ENCODE data around the gene BTBD8. TPM values are rescaled to one million over a fixed set of nuclear protein-coding genes. Genes with fewer than 3 reads are reported as not detected.

BTBD8 gene
- total RNA-seq, 4 donors from 2014 or later = 0.90 to 5.7 (median 3.4) TPM

- in situ Hi-C loops (cut with MboI; ENCODE audit: low sequenced_read_pairs in 4 of 4) = no loop called here
- ATAC-seq (no peak), DNase-seq (no peak)
- H3K36me3 ChIP-seq = no peaks in the 10 kb centered on the region
- H3K27ac ChIP-seq = no peak overlapping the region
- H3K9me3 ChIP-seq = no peaks in the 10 kb centered on the region
- H3K4me1 ChIP-seq = no peaks in the 10 kb centered on the region
- intact Hi-C loops (cut with DNase I; ENCODE audit: low total_unique reads) = no loop called here
- no peak overlapping the region for H3K4me3 ChIP-seq
- TF ChIP-seq CTCF (IDR thresholded peaks at IDR 0.05 in 4 of 5, conservative IDR thresholded peaks at IDR 0.05 in 1 of 5) = no peak
- TF ChIP-seq POLR2A (IDR thresholded peaks at IDR 0.05) = no peak
- no peaks in the 10 kb centered on the region for H3K27me3 ChIP-seq
Observed at GRCh38 chr1:92186081-92186480, 105.9 kb downstream of the BTBD8 start.

GRCh38 chr1:92188436-92189255, 108.5 kb downstream of the BTBD8 start:
- intact Hi-C loops (cut with DNase I; ENCODE audit: low total_unique reads) (no loop called here), in situ Hi-C loops (cut with MboI; ENCODE audit: low sequenced_read_pairs in 4 of 4) (no loop called here)
- H3K9me3 ChIP-seq = no peaks in the 10 kb centered on the region
- no peak for TF ChIP-seq POLR2A (IDR thresholded peaks at IDR 0.05)
- TF ChIP-seq CTCF (IDR thresholded peaks at IDR 0.05 in 4 of 5, conservative IDR thresholded peaks at IDR 0.05 in 1 of 5) = no peak
- no peaks in the 10 kb centered on the region for H3K4me1 ChIP-seq
- H3K27me3 ChIP-seq = no peaks in the 10 kb centered on the region
- DNase-seq = no peak
- H3K4me3 ChIP-seq = no peak overlapping the region
- H3K27ac ChIP-seq = no peak overlapping the region
- H3K36me3 ChIP-seq = no peaks in the 10 kb centered on the region
- no peak for ATAC-seq

- DNase-seq (no peak), ATAC-seq (no peak)
- no peak overlapping the region for H3K27ac ChIP-seq
- H3K4me1 ChIP-seq = no peaks in the 10 kb centered on the region
- no peaks in the 10 kb centered on the region for H3K36me3 ChIP-seq
- in situ Hi-C loops (cut with MboI; ENCODE audit: low sequenced_read_pairs in 4 of 4) (no loop called here), intact Hi-C loops (cut with DNase I; ENCODE audit: low total_unique reads) (no loop called here)
- no peak overlapping the region for H3K4me3 ChIP-seq
- H3K27me3 ChIP-seq = no peaks in the 10 kb centered on the region
- H3K9me3 ChIP-seq = no peaks in the 10 kb centered on the region
- TF ChIP-seq CTCF (IDR thresholded peaks at IDR 0.05 in 4 of 5, conservative IDR thresholded peaks at IDR 0.05 in 1 of 5) (no peak), POLR2A (IDR thresholded peaks at IDR 0.05) (no peak)
Observed at GRCh38 chr1:92191726-92192125, 111.6 kb downstream of the BTBD8 start.

- TF ChIP-seq POLR2A (IDR thresholded peaks at IDR 0.05) (no peak), CTCF (IDR thresholded peaks at IDR 0.05 in 4 of 5, conservative IDR thresholded peaks at IDR 0.05 in 1 of 5) (no peak)
- Histone ChIP-seq H3K27me3 (no peaks in the 10 kb centered on the region), H3K9me3 (no peaks in the 10 kb centered on the region), H3K36me3 (no peaks in the 10 kb centered on the region), H3K4me1 (no peaks in the 10 kb centered on the region), H3K27ac (no peak overlapping the region), H3K4me3 (no peak overlapping the region)
- intact Hi-C loops (cut with DNase I; ENCODE audit: low total_unique reads) (no loop called here), in situ Hi-C loops (cut with MboI; ENCODE audit: low sequenced_read_pairs in 4 of 4) (no loop called here)
- DNase-seq (no peak), ATAC-seq (no peak)
Observed at GRCh38 chr1:92192246-92192645, 112.1 kb downstream of the BTBD8 start.

Measured in gastrocnemius medialis (tissue), 4 donors.